GM18867 (cell line): Measurements from ENCODE around the gene MYCBPAP.
A peak's percentile ranks its signal among the peaks of the same experiment; 100 is the strongest.

ENCODE experiments used
- ATAC-seq: cut with Tn5 transposase; IDR thresholded peaks from one replicate; pipeline ENCODE4 v1.9.1; 2021; ENCODE audit warnings: mild to moderate bottlenecking, moderate library complexity; ENCODE audit not compliant: unreplicated experiment

Gene MYCBPAP

GRCh38 chr17:50549969-50550368 is 41.7 kb downstream of the MYCBPAP start:
- no peak for ATAC-seq

DNA sequence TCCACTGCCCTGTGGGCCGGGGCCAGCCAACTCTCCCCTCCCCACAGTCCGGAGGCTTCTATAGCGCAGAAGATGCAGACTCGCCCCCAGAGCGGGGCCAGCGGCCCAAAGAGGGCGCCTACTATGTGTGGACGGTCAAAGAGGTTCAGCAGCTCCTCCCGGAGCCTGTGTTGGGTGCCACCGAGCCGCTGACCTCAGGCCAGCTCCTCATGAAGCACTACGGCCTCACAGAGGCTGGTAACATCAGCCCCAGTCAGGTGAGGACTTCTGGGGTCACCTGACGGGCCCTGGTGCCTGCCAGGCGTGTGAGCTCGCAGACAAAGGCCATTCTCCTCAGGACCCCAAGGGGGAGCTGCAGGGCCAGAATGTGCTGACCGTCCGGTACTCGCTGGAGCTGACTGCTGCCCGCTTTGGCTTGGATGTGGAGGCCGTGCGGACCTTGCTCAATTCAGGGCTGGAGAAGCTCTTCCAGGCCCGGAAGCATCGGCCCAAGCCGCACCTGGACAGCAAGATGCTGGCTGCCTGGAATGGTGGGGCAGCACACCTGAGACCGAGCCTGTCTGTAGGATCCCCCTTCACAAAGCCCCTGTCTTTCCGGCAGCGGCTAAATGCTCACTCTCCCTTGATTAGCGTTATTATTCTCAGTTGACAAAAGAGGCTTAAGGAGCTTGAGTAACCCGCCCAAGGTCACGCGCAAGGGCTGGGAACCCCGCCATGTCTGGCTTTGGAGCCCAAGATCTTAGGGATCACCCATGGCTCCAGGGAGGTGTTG is 42.6 kb downstream of the MYCBPAP start:
- no peak for ATAC-seq

GRCh38 chr17:50551433-50551815 is 43.2 kb downstream of the MYCBPAP start:
- ATAC-seq, result no peak

- no peak for ATAC-seq
Measured at GRCh38 chr17:50551884-50552283, 43.6 kb downstream of the MYCBPAP start.

GRCh38 chr17:50554201-50554600 is 46.0 kb downstream of the MYCBPAP start:
- no peak for ATAC-seq

DNA sequence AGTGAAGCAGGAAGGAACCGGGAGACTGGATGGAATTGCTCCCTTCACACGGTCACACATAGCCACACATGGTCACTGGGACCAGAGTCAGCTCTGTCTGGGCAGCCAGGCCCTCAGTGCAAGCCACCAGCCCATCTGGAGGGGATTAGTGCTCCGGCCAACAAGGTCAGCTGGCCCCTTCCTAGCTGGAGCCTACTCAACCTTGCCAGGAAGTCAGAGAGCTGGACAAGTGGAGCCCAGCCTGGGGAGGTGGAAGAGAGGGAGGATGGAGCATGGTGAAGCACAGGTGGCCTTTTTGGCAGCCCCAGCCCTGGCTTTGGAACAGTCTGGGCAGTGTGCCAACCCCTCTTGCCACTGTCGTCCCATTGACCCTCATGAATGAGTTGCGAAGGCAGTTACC is 48.6 kb downstream of the MYCBPAP start:
- no peak for ATAC-seq

DNA sequence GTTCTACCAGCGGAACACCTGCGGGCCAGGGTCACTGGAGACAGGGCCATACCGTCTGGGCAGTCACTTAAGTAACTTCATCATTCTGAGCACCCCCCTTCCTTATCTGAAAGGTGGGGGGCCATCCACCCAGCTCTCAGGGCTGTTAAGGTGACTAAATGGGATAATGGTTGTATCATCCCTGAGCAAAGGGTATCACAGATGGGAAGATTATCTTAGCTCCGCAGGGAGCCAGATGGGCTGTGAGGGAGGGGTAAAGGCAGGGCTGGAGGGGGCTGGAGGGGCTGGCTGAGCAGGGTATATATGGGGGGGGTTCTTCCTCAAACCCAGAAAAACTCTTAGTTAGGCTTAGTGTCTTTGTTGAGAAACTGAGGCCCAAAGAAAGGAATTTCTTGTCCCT is 49.4 kb downstream of the MYCBPAP start:
- ATAC-seq, result no peak

DNA sequence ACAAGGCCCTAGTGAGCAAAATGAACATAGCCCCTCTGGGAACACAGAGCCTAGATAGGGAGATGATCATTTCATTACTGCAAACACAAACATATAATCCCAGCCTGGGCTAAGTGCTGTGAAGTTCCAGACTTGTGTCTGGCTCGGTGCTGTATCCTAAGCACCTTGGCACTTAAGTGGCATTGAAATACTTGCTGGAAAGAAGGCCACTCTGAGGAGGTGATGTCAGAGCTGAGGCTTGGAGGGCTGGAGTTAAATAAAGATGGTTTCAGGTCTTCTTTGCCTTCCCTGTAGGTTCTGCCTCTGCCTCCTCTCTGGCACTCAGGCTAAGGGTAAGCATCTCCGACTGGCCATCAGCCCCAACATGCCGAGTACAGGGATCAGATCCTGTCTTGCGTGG is 49.9 kb downstream of the MYCBPAP start:
- no peak for ATAC-seq

GRCh38 chr17:50558581-50558940 is 50.3 kb downstream of the MYCBPAP start:
- no peak for ATAC-seq

- ATAC-seq, result no peak
Measured at GRCh38 chr17:50558941-50559614, 50.8 kb downstream of the MYCBPAP start.

DNA sequence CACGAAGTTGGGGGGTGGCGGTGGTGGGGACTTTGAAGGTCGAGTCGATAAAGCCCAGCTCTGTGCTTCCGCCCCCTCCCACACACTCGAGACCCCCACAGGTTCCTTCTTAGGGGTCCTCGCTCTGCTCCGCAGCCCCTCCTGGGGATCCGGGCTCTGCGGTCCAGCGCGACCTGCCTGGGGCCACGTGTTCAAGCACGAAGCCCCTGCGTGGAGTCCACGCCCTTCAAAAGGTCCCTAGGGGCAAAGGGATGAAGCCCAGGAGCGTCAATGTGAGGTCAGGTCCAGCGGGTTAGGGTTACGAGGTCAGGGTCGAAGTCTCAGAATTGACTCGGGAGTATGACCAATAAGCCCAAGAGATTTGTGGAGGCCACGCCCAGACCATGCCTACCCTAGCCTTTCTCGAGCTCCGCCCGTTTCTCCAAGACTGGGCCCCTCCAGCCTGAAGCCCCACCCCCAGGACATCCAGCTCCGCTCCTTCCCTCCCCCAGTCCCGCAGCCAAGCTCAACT is 51.5 kb downstream of the MYCBPAP start:
- ATAC-seq, result no peak

GRCh38 chr17:50560185-50560824 is 52.1 kb downstream of the MYCBPAP start, which contains the start of gene CACNA1G:
CACNA1G (plus strand) TSS chr17:50560715; CDS start chr17:50561460, 745 bp downstream.
- peak; percentile 94 for ATAC-seq

DNA sequence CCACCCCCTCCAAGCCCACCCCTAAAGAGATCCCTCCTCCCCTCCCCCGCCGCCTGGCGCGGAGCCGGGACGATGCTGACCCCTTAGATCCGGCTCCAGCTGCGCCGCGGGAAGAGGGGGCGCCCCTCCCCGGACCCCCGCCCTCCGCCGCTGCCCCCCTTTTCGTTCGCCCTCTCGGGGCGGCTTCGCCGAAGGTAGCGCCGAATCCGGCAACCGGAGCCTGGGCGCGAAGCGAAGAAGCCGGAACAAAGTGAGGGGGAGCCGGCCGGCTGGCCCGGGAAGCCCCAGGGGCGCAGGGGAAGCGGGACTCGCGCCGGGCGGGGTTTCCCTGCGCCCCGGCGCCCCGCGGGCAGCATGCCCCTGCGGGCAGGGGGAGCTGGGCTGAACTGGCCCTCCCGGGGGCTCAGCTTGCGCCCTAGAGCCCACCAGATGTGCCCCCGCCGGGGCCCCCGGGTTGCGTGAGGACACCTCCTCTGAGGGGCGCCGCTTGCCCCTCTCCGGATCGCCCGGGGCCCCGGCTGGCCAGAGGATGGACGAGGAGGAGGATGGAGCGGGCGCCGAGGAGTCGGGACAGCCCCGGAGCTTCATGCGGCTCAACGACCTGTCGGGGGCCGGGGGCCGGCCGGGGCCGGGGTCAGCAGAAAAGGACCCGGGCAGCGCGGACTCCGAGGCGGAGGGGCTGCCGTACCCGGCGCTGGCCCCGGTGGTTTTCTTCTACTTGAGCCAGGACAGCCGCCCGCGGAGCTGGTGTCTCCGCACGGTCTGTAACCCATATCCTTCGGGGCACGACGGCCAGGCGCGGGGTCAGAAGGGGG is 52.9 kb downstream of the MYCBPAP start:
- no peak for ATAC-seq

DNA sequence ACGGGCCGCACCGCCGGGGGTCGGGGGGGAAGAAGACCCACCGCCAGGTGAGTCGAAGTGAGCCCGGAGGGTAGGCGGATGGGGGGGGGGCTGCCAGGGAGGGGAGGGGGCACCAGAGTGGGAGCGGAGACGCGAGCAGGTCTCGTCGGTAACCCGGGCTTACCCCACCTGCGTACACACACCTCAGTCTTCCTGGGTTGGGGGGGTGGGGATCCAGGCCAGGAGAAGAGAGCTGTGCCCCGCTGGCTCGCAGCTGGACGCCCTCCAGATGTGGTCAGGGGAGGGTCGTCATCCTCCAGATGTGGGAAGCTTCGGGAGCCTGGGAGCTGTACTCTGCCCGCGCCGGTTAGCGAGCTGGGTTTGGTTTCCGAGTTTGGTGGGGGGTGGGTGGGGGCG is 53.5 kb downstream of the MYCBPAP start:
- ATAC-seq, result no peak

DNA sequence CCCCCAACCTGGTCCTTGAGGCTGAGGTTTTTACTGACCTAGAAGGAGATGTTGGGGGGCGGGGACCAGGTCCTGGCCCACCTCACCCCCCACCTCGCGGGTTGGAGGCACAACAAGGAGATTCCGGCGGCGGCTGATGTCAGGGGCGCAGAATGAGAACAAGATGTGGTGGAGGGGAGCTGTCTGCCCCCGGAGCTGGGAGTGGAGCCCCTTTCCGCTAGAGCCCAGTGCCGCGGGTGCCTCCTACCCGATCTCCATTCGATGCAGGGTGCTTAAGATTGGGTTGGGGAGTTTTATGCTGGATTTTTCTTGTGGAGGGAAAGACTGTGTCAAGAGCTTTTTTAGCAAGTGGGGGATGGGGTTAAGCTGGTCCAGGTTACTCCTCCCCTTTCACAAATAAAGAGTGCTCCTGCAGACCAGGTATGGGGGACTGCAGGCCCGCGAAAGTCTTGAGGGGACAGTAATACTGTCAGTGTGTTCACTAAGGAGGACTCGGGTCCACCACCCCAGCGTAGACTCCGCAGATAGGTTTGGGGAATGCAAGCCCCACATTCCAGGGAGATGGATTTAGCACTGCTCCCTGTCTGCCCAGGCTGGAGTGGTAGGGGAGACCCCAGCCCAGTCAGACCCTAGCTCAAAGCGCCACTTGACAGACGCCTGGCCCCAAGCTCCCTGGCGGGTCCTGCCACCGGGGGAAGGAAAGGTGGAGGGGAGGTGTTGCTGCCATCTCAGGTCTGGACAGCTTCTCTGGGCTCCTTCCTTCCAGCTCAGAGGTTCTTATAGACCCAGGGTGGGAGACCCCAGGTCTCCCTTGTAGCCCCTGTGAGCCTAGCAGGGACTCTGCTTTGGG is 54.2 kb downstream of the MYCBPAP start:
- no peak for ATAC-seq

- no peak for ATAC-seq
Measured at GRCh38 chr17:50563092-50563511, 54.9 kb downstream of the MYCBPAP start.

- no peak for ATAC-seq
Measured at GRCh38 chr17:50564916-50565315, 56.7 kb downstream of the MYCBPAP start.

GRCh38 chr17:50565402-50566350 is 57.4 kb downstream of the MYCBPAP start:
- no peak for ATAC-seq

GRCh38 chr17:50566886-50567285 is 58.6 kb downstream of the MYCBPAP start:
- no peak for ATAC-seq
